Measurements from ENCODE around the gene RTBDN. TPM values are rescaled to one million over a fixed set of nuclear protein-coding genes. Genes with fewer than 3 reads are reported as not detected.

RTBDN gene
- total and polyA plus RNA-seq, 10 of the 15 experiments (the other 5 are each of a cell fraction or from before 2014, with no cell fraction given) = 0.45 TPM; not detected in 9

GRCh38 chr19:12800466-12800770, 34.0 kb downstream of the RTBDN start:
- 95% methylated on average over 1 of the region's 1 CpG for WGBS (ENCODE audit: insufficient coverage, insufficient replicate concordance, low lambda C conversion rate, missing lambda C conversion rate)
- Histone ChIP-seq H3K4me2 (ENCODE audit: control insufficient read depth, insufficient read depth) (peak overlapping the region; percentile 98), H2AFZ (ENCODE audit: control insufficient read depth, low read depth, low read length) (no peak overlapping the region), H3K27ac (ENCODE audit: control insufficient read depth, insufficient read depth) (no peak overlapping the region), H3K4me1 (ENCODE audit: control insufficient read depth, insufficient read depth, low read length) (peaks cover 23% of the 10 kb centered on the region), H3K27me3 (replicated peaks in 1 of 2; ENCODE audit: control insufficient read depth in 2 of 2, insufficient read depth in 2 of 2, low read length in 1 of 2) (no peaks in the 10 kb centered on the region), H4K20me1 (ENCODE audit: control insufficient read depth, insufficient read depth) (no peaks in the 10 kb centered on the region), H3K4me3 (peak overlapping the region; percentile 95), H3K36me3 (ENCODE audit: control insufficient read depth in 2 of 2, insufficient read depth in 2 of 2, low read length in 1 of 2) (peaks cover 0 to 1% of the 10 kb centered on the region in 2 experiments; a peak in 2 of 4 replicates), H3K79me2 (ENCODE audit: control insufficient read depth, insufficient read depth, low read length) (peaks cover 13% of the 10 kb centered on the region), H3K9ac (ENCODE audit: control insufficient read depth, insufficient read depth, low read length) (peak overlapping the region; percentile 79), H3K9me3 (replicated peaks; ENCODE audit: control insufficient read depth, insufficient read depth, low read length) (no peaks in the 10 kb centered on the region)
- ChIA-PET POLR2A (interaction anchor here (0.6 to 2.2 kb wide), 6 partner anchors 8 to 128 kb away, joined by 3 to 9 read pairs (median 6); partner anchors contain the start of gene JUNB), CTCF (interaction anchor here (1.4 to 12.9 kb wide), 4 partner anchors 23 to 48 kb away, joined by 8 to 537 read pairs (median 217); partner anchors contain the start of gene HOOK2), SMC1A (ENCODE audit: uncharacterized antibody, unreplicated experiment) (interaction anchor here (0.8 to 11.5 kb wide), 4 partner anchors 21 to 66 kb away, joined by 3 to 240 read pairs (median 4); partner anchors contain the start of gene TRIR), RAD21 (ENCODE audit: unreplicated experiment) (interaction anchor here (0.7 to 11.4 kb wide), 6 partner anchors 8 to 45 kb away, joined by 3 to 303 read pairs (median 4); partner anchors contain the start of gene HOOK2)
- in situ Hi-C loops (cut with MboI) (no loop called here), intact Hi-C loops (cut with micrococcal nuclease; ENCODE audit: unreplicated experiment) (no loop called here)
- no peak for TF ChIP-seq CBFB (IDR thresholded peaks at IDR 0.05; ENCODE audit: low read depth)
- TF ChIP-seq BCL11A (IDR thresholded peaks at IDR 0.05; ENCODE audit: low read depth, low read length) = no peak
- TF ChIP-seq SKIL (IDR thresholded peaks at IDR 0.05; ENCODE audit: low read depth, poor library complexity, severe bottlenecking) = no peak
- TF ChIP-seq CUX1 (IDR thresholded peaks at IDR 0.05; ENCODE audit: insufficient replicate concordance, low read depth, low read length) = no peak
- TF ChIP-seq, protein P1, sequence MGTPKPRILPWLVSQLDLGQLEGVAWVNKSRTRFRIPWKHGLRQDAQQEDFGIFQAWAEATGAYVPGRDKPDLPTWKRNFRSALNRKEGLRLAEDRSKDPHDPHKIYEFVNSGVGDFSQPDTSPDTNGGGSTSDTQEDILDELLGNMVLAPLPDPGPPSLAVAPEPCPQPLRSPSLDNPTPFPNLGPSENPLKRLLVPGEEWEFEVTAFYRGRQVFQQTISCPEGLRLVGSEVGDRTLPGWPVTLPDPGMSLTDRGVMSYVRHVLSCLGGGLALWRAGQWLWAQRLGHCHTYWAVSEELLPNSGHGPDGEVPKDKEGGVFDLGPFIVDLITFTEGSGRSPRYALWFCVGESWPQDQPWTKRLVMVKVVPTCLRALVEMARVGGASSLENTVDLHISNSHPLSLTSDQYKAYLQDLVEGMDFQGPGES (IDR thresholded peaks at IDR 0.05) = no peak
- TF ChIP-seq, protein P2, sequence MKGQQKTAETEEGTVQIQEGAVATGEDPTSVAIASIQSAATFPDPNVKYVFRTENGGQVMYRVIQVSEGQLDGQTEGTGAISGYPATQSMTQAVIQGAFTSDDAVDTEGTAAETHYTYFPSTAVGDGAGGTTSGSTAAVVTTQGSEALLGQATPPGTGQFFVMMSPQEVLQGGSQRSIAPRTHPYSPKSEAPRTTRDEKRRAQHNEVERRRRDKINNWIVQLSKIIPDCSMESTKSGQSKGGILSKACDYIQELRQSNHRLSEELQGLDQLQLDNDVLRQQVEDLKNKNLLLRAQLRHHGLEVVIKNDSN (IDR thresholded peaks at IDR 0.05; ENCODE audit: borderline replicate concordance, extremely low read length, insufficient read depth, low read depth, low read length) = no peak
- FAIRE-seq = no peak
- ATAC-seq = no peak
- no peak for DNase-seq (ENCODE audit: low read depth, low spot score)
- BruUV-seq (replicated peaks) = TSS peak; percentile 67
